ENCODE results near the gene IFIT1.
A peak's percentile ranks its signal among the peaks of the same experiment; 100 is the strongest.
"Not testable (repeated sequence)": the region's sequence is repeated elsewhere in the genome, so short reads cannot be mapped to it uniquely, and the experiment has no call there.

Gene IFIT1

DNA sequence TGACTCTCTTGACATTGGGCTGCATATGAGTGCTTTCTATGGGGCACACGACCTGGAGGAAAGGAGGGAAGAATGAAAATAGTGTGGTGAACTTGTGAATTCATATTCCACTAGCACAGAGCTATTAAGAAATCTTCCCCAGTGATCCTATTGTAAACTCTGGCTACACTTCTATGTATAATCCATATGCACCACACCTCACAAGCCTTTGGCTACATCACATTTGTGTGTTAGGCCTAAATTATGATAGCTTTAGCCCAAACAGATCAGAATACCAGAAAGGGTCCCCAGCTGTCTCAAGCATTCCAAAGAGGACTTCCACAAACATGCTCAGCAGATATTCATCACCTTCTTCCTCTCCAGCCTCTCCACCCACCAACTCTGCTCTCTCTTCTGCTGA lies 24.3 kb upstream of the IFIT1 start:
- no peak for DNase-seq

DNA sequence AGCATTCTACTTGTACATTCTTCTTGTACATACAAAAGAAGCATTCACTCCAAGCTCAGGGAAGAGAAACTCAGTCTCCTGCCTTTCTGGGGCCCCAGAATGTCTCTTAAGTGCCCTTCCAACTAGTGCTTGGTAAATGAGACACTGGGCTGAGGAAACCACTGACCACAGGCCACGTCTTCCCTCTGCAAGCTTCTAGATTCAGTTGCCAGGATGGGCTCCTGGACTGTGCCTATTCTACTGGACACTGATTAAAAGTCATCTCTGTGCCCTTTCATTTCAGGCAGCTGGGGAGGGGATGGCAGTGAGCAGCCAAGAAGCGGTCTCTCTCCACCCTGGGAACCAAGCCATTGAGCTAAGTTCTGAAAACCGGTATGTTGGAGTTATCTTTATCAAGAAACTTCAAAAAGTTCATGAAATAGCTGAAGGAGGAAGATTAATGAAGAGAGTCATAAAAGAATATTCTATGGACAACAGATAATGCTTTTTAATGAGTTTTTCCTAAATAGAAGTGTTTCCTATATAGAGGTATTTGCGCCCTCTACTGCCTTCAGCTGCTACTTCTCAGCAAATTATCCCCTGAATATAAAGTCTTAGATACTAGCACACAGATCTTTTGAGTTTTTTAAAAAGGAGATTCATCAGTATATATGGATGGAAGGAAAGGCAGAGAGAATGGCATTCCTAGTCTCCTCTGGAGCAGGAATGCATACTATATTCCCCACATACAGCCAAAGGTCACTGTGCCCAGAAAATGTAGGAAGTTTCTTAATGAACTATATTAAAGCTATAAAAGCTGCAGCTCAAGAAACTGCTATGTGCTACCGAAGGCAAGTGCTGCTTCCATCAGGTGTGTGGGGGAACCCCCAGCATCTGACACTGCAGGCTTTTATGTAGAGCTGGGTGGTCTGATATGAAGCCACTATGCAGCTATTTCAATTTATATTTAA lies 23.0 kb upstream of the IFIT1 start:
- no peak for DNase-seq

DNA sequence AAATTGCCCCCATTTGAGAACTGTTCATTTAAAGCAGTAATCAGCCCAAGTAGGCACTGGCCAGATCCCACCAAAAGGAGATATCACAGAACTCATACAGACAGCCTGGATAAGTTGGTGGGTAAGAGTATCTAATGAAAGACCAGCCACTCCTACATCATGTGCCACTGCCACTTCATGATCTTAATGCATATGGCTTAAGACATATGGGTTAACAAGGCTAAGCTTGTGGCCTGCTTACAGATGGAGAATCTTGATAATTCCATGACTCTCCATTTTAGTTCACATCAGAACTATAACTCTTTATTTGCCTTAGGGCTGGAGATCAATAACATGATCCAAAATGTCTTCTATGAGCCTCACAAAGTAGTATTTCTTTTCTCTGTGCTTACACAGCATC lies 21.3 kb upstream of the IFIT1 start:
- DNase-seq, result no peak

DNA sequence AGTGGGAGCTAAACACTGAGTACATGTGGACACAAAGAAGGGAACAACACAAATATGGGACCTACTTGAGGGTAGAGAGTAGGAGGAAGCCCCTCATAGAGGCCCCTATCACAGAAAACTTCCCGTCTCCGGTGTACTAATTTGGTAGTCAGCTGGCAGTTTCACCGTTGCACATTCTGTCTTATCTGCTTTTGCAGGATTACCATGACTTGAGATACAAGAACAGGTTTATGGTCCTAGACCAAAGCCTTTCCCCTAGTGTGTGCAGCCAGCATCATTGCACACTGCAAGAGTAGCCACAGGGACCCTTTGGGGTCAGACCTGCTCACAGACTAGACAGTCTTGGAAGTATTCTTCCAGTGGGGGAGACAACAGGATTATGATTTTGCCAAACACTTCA lies 20.4 kb upstream of the IFIT1 start:
- no peak for DNase-seq

DNA sequence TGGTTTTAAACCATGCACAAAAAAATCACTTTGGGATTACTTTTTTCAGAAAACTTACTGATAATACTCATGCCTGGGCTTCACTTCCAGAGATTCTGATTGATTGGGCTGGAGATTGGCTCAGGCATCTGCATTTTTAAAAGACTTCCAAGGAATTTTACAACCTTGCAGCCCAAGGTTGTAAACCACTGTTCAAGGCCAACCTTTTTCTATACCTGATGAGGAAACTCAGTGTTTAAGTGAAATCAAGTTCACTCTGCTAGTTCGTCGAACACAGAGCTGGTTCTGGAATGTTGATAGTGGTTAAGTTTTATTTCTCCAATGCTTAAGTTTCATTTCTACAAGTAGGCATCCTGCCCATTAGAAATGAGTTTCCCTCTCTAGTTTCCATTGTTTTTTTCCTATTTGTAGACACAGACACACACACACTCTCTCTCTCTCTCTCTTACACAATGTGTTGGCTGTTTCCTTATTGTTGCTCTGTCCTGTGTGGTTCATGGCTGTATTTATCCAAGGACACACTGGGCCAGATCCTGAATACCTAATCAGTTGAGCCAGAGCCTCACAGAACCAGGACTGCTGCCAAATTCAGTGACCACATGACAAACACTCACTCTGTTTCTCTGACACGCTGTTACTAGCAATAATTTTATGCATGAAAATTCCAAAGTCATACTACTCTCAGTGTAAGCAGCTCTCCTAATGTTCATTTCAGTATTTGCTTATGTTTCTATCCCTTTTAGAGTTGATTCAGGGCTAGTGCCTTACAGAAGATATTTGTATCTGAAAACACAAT lies 18.3 kb upstream of the IFIT1 start:
- DNase-seq, result no peak

DNA sequence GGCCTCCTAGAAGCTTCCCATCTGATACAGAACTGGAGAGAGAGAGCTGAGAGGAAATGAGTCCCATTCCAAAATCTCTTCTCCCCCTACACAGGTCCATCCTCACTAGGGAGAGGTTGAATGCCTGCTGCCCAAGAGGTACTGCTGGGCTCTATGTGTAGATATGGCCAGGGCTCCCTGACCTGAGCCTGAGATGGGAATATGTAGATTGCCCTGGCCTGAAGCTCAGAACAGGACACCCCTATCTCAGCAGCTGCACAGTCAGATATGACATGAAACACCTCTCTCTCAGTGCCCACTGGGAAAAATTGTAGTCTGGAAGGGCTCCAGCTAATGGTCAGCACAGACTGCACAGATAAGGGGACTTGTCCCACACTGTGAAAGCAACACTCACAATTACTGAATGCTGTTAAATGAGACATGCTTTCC lies 17.7 kb upstream of the IFIT1 start:
- no peak for DNase-seq

DNA sequence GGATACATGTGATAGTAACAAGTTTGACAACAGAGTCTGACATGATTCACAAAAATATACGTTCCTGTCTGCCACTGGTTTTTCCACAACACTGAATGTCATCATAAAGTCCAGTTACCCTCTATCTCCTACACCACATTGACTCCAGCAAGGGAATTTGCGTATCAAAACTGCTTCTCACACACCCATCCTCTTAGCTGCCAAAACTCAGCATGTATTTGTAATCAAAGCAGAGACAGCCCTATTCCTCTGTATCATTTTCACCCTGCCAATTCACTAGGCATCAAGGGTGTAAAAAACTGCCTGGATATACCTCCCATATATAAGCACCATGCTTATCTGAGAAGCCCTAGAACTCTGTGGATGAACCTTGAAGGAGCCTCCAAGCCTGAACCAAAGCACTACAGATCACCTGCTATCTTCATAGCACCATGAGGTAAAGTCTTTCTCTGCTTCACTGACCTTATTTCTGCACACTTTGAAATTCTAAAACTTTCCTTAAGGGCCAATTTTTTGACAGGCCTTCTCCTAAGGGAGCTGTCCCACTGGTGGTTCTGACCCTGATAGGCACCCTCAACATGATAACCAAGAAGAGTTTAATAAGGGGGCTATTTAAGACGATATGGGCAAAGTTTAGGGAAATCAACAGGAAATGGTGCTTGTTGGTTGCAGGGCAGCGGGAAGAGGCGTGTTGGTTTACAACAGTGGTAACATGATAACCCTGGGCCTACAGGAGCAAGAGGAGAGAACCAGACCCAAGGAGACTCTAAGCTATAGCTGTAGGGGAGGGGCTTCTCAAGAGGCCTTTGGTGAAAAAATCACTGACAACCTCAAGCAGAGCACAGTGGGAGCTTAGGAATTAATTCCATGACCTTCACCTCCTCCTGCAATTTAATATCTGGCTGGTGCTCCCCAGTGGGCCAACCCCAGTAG lies 14.5 kb upstream of the IFIT1 start, which contains the start of gene IFIT1B:
Gene IFIT1B (plus strand): TSS at position 352 of the 933 bp plus-strand sequence. CDS start 80 bp downstream, at position 432.
- DNase-seq, result no peak

DNA sequence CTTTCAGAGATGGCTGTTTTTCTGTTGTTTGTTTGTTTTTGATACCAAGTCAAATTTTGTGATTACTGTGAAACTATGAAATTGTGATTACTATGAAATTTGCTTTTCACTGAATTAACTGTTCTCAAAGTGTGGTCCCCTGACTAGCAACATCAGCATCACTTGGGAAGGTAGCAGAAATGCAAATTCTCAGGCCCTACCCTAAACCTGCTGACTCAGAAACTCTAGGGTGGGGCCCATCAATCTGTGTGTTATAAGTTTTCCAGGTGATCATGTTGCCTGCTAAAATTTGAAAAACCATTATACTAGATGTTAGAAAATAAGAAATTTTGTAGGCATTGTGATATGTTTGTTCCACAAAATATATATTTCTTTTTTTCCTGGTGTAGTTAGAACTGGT lies 13.3 kb upstream of the IFIT1 start:
- DNase-seq, result no peak

DNA sequence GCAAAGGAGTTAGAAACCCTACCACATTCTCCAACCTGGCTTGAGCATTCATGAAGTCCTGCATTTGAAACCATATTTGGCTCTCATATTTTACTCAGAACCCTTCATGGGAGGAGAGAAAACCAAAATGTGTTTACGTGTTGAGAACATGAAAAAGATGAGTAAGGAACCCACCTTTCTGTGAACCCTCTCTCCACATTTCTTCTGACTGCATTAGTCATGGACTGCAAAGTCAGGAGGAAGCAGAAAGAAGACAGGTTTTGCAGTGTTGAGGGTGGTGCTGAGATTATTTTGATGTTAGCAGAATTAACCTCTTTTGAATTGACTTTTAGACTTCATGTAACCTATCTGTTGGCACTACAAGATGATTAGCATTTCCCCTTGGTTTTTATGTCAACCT lies 9.7 kb upstream of the IFIT1 start:
- DNase-seq, result no peak

DNA sequence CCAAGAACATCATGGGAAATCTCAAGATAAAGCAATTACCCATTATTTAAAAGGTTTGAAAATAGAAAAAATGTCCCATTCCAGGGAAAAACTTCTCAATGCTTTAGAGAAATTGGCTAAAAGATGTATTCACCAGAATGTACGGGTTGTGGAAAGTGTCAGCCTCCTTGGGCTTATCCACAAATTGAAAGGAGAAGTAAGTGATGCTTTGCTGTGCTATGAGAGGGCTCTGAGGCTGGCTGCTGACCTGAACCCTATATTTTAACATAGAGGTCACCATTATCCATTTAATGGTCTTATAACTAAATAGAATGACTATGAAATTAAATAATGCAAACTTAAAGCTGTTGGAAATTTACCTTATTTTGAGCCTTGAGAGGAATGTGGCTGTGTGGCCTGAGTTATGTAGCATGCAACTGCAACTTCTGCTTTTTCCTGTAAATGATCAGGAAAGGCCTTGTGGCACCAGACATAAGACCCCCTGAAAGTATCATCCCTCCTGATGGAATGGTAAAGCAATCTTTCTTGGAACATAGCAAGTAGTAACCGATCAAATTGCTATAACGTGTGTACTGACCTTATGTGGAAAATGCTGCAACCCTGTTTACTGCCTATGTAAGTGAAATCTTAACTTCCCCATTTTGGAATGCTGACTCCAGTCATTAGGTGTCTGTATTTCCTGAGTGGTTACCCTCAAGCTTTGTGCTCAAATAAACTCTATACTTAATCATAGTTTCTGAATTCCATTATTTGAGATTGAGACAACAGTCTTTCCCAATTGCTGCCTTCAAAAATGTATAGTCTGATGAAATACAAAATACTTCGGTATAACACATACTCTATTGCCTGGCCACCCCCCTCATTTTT lies 7.7 kb upstream of the IFIT1 start:
- DNase-seq, result no peak

DNA sequence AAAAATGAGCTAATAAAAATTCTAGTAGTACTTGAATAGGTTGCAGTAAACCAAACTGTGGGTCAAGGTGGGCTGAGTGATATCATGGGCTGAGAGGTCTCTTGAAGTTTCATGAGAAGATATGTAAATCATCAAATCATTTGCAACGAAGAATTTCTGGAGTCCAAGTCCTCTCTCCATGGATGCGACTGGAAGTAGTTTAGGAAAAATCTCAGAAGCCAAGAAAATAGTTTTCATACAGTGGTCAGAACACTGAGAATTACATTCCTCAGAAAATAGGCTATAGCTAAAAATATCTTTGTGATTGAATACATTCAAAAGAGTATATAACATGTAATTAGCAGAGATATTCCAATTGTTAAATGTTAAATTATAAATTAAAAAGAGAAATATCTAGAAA lies 3.6 kb upstream of the IFIT1 start:
- no peak for DNase-seq

DNA sequence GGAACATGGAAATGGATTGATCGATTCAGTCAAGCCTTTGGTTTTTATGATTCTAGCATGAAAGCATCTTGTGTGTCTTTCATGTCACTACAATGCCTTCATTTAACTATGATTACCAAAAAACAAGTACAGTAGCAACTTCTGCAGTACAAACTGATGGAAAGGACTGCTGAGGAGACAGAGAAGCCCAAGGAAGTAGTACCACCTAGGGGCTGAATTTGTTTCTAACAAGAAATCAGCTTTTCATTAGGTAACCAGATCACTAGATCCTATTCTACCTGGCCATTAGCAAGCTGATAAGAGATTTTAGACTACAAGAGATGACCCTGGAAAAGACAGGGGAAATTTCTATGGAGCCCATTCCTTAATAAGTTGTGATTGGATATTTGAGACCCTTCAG lies 3.2 kb upstream of the IFIT1 start:
- DNase-seq, result peak; percentile 12

DNA sequence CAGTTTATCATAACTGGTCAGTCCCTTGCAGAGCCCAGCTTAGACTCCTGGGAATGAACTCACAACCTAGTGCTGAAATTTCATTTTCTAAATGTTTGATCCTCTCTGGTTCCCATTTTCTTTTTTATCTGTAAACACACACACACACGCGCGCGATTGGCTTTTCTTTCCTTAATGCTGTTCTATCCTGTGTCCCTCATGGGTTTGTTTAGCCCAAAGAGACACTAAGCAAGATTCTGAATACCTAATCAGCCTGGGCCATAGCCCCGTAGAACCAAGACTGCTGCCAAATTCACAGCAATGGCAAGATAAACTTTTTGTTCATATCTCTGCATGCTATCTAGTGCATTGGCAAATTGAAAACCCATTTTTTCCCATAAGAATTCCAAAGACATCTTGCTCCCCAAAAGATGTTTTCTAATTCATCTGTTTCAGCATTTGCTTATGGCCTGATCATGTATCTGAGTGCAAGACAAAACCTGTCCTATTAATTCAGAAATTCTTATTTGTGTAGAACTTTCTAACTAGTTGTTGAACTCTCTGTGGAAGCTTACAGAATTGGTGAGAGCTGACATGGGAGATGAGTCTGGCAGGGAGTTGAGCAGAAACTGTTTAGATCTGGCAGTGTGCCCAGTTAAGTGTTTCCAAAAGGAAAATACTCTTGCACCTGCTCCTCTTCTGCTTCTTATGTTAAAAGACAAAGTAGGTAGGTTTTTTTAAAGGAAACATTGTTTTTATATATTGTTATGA lies 1.8 kb upstream of the IFIT1 start:
- DNase-seq, result no peak

DNA sequence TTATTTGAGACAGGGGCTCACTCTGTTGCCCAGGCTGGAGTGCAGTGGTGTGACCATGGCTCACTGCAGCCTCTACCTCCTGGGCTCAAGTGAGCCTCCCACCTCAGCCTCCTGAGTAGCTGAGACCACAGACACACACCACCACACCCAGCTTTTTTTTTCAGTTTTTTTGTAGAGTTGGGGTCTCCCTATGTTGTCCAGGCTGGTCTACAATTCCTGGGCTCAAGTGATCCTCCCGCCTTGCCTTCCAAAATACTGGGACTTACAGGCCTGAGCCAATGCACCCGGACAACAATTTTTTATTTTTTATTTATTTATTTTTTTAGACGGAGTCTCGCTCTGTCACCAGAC lies 1.2 kb upstream of the IFIT1 start:
- not testable (repeated sequence) for DNase-seq

DNA sequence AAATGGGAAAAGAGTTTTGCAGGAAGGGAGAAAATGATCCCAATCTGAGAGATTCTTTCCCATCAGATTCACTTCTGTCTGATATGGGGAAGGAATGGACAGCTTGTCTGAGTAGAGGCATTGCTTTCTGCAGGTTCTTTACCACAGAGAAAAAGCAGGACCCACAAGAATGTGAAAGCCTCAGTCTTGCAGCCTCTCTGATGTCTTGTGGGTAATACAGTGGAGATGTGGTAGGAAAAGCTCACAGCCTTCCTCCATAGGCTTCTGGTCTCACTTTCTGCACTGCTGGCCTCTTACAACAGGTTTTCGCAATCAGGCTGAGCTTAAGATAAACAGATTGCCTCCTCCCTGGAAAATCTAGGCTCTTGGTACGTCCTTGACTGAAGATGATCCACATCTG lies 551 bp downstream of the IFIT1 start:
- DNase-seq, result no peak

DNA sequence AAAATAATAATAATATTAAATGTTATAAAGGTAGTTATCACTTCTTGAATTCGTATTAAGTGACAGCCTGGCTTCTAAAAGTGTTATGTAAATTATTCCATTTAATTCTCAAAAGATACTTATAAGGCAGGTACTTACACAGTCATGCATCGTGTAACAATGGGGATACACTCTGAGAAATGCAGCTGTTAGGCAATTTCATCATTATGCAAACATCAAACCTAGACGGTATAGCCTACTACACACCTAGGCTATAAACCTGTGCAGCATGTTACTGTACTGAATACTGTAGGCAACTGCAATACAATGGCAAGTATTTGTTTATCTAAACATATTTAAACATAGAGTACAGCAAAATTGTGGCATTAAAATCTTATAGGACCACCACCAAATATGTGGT lies 1.5 kb downstream of the IFIT1 start:
- peak; percentile 25 for DNase-seq

DNA sequence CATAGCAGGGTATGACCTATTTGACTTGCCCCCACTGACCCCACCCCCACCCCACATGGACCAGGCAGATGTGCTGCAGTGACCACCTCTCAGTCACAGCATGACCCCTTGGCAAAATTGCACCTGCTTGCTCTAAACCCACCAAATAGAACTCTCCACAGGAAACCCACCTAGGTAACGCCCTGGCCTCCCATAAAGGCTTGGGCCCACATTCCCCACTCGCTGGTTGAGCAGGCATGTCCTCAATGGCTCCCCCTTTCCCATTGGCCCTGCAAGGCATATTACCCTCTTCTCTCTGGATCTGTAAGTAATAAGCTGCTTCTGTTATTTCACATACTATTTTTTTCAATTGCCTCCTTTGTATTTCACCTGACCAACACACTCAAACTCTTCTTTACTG lies 2.7 kb downstream of the IFIT1 start:
- no peak for DNase-seq

DNA sequence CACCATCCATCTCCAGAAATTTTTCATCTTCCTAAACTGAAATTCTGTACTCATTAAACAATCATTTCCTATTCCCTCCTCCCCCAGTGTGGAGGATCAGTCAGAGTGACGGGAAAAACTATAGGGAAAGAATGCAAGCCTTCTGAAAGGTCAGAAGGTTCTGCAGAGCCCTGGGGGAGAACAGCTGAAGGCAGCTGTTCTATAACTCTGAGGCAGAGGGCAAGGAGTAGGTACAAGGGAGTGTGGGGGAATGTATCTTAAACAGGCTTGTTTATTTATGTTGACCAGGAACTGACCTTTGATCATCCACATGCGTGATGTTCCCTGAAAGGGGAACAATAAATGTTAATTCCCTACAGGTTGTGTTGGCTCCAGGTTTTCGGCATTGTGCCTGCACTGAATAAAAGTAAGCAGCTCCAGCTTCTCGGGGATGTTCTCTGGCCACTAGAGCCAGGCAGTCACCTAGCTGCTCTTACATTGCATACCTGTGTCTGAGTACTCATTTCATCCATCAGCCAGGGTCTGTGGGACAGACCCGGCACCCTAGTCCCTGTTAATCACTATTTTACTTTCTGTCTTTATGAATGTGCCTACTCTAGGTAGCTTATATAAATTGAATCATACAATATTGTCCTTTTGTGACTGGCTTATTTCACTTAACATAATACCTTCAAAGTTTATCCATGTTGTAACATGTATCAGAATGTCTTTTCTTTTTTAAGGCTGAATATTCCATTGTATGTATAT lies 5.8 kb downstream of the IFIT1 start:
- DNase-seq, result no peak

DNA sequence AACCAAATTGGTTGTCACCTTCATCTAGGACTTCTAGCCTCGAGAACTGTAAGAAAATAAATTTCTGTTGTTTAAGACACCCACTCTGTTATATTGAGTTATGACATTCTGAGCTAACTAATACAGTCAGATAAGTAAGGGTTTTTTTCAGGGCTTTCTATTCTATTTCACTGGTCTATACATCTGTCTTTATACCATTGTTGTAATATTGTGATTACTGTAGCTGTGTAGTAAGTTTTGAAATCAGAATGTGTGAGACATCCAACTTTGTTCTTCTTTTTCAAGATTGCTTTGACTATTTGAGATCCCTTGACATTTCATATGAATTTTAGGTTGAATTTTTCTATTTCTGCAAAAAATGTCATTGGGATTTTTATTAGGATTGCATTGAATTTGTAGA lies 7.5 kb downstream of the IFIT1 start:
- DNase-seq, result no peak

DNA sequence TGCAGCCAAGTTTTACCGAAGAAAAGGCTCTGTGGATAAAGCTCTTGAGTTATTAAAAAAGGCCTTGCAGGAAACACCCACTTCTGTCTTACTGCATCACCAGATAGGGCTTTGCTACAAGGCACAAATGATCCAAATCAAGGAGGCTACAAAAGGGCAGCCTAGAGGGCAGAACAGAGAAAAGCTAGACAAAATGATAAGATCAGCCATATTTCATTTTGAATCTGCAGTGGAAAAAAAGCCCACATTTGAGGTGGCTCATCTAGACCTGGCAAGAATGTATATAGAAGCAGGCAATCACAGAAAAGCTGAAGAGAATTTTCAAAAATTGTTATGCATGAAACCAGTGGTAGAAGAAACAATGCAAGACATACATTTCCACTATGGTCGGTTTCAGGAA lies 10.6 kb downstream of the IFIT1 start:
- DNase-seq, result no peak
